ENCODE results near the gene TEX2. TPM values are rescaled to one million over a fixed set of nuclear protein-coding genes. Genes with fewer than 3 reads are reported as not detected.

Gene TEX2
- total RNA-seq, 1 experiment from 2014 or later: 10.8 TPM

DNA sequence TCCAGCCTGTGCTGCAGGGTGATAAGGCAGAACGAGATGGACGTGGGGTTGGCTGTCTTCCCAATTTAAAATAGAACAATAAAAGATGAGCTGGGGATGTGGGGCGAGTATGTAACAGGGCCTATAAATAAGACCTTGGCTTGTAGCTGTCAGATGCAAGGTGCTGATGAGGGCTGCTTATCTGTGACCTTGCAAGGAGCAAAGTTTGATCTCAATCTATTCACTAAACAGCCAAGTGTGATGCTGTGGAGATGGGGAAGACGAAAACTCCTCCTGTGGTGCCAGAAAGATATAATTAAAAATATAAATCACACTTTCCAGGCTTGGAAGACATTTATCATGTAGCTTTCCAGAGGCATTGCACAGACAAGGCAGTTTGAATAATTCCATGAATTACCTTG, 26.7 kb upstream of the TEX2 start (continued):
- TF ChIP-seq, protein P1, sequence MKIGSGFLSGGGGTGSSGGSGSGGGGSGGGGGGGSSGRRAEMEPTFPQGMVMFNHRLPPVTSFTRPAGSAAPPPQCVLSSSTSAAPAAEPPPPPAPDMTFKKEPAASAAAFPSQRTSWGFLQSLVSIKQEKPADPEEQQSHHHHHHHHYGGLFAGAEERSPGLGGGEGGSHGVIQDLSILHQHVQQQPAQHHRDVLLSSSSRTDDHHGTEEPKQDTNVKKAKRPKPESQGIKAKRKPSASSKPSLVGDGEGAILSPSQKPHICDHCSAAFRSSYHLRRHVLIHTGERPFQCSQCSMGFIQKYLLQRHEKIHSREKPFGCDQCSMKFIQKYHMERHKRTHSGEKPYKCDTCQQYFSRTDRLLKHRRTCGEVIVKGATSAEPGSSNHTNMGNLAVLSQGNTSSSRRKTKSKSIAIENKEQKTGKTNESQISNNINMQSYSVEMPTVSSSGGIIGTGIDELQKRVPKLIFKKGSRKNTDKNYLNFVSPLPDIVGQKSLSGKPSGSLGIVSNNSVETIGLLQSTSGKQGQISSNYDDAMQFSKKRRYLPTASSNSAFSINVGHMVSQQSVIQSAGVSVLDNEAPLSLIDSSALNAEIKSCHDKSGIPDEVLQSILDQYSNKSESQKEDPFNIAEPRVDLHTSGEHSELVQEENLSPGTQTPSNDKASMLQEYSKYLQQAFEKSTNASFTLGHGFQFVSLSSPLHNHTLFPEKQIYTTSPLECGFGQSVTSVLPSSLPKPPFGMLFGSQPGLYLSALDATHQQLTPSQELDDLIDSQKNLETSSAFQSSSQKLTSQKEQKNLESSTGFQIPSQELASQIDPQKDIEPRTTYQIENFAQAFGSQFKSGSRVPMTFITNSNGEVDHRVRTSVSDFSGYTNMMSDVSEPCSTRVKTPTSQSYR (CRISPR knock-in tag; IDR thresholded peaks at IDR 0.05): no peak
- TF ChIP-seq ZBTB21 (CRISPR knock-in tag; IDR thresholded peaks at IDR 0.05; ENCODE audit: borderline replicate concordance): no peak
- TF ChIP-seq JUN (CRISPR knock-in tag; IDR thresholded peaks at IDR 0.05): no peak

DNA sequence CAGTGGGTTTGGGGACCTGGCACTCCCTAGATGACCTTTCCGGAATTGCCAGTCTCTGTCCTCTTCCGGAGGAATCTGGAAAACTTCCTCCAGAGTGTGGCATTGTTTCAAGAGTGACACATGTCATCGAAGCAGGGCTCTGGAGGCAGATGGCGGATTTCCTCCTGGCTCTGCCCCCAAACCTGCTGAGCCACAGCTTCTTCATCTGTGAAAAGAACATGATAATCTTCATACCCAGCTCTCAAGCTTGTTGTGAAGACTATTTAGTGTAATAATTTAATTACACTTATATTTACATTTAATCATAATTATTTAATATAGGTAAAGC, 19.7 kb upstream of the TEX2 start:
- Mint-ChIP-seq H3K4me1 (no peaks in the 10 kb centered on the region; the same call in 1 of the 2 replicates), H3K4me3 (no peak overlapping the region), H3K27me3 (ENCODE audit: low read depth) (no peaks in the 10 kb centered on the region), H3K36me3 (no peaks in the 10 kb centered on the region), H3K9me3 (no peaks in the 10 kb centered on the region), H3K27ac (no peak overlapping the region)
- ATAC-seq (no peak), DNase-seq (ENCODE audit: low spot score) (no peak)
- ChIA-PET POLR2A (no interaction called here), CTCF (interaction anchor here (0.7 to 1.9 kb wide), 11 partner anchors 16 to 254 kb away, joined by 3 to 13 read pairs (median 4); no protein-coding TSS in a partner anchor)
- TF ChIP-seq JAZF1 (CRISPR knock-in tag; IDR thresholded peaks at IDR 0.05): no peak
- TF ChIP-seq, protein P2, sequence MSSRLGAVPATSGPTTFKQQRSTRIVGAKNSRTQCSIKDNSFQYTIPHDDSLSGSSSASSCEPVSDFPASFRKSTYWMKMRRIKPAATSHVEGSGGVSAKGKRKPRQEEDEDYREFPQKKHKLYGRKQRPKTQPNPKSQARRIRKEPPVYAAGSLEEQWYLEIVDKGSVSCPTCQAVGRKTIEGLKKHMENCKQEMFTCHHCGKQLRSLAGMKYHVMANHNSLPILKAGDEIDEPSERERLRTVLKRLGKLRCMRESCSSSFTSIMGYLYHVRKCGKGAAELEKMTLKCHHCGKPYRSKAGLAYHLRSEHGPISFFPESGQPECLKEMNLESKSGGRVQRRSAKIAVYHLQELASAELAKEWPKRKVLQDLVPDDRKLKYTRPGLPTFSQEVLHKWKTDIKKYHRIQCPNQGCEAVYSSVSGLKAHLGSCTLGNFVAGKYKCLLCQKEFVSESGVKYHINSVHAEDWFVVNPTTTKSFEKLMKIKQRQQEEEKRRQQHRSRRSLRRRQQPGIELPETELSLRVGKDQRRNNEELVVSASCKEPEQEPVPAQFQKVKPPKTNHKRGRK (CRISPR knock-in tag; IDR thresholded peaks at IDR 0.05; ENCODE audit: borderline replicate concordance): no peak
- TF ChIP-seq ZNF263 (CRISPR knock-in tag; IDR thresholded peaks at IDR 0.05; ENCODE audit: low read depth): no peak
- no peak for TF ChIP-seq TEAD1 (CRISPR knock-in tag; IDR thresholded peaks at IDR 0.05)
- TF ChIP-seq, protein P3, sequence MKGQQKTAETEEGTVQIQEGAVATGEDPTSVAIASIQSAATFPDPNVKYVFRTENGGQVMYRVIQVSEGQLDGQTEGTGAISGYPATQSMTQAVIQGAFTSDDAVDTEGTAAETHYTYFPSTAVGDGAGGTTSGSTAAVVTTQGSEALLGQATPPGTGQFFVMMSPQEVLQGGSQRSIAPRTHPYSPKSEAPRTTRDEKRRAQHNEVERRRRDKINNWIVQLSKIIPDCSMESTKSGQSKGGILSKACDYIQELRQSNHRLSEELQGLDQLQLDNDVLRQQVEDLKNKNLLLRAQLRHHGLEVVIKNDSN (CRISPR knock-in tag; IDR thresholded peaks at IDR 0.05): no peak
- TF ChIP-seq, protein P1 (CRISPR knock-in tag; IDR thresholded peaks at IDR 0.05): no peak
- TF ChIP-seq HMGA2 (CRISPR knock-in tag; IDR thresholded peaks at IDR 0.05): no peak
- TF ChIP-seq, protein P4, sequence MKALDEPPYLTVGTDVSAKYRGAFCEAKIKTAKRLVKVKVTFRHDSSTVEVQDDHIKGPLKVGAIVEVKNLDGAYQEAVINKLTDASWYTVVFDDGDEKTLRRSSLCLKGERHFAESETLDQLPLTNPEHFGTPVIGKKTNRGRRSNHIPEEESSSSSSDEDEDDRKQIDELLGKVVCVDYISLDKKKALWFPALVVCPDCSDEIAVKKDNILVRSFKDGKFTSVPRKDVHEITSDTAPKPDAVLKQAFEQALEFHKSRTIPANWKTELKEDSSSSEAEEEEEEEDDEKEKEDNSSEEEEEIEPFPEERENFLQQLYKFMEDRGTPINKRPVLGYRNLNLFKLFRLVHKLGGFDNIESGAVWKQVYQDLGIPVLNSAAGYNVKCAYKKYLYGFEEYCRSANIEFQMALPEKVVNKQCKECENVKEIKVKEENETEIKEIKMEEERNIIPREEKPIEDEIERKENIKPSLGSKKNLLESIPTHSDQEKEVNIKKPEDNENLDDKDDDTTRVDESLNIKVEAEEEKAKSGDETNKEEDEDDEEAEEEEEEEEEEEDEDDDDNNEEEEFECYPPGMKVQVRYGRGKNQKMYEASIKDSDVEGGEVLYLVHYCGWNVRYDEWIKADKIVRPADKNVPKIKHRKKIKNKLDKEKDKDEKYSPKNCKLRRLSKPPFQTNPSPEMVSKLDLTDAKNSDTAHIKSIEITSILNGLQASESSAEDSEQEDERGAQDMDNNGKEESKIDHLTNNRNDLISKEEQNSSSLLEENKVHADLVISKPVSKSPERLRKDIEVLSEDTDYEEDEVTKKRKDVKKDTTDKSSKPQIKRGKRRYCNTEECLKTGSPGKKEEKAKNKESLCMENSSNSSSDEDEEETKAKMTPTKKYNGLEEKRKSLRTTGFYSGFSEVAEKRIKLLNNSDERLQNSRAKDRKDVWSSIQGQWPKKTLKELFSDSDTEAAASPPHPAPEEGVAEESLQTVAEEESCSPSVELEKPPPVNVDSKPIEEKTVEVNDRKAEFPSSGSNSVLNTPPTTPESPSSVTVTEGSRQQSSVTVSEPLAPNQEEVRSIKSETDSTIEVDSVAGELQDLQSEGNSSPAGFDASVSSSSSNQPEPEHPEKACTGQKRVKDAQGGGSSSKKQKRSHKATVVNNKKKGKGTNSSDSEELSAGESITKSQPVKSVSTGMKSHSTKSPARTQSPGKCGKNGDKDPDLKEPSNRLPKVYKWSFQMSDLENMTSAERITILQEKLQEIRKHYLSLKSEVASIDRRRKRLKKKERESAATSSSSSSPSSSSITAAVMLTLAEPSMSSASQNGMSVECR (CRISPR knock-in tag; IDR thresholded peaks at IDR 0.05; ENCODE audit: borderline replicate concordance): no peak
- no peak for TF ChIP-seq ZNF317 (CRISPR knock-in tag; IDR thresholded peaks at IDR 0.05; ENCODE audit: borderline replicate concordance, low read depth)
- no peak for TF ChIP-seq ETV6 (CRISPR knock-in tag; IDR thresholded peaks at IDR 0.05)
- TF ChIP-seq, protein P5, sequence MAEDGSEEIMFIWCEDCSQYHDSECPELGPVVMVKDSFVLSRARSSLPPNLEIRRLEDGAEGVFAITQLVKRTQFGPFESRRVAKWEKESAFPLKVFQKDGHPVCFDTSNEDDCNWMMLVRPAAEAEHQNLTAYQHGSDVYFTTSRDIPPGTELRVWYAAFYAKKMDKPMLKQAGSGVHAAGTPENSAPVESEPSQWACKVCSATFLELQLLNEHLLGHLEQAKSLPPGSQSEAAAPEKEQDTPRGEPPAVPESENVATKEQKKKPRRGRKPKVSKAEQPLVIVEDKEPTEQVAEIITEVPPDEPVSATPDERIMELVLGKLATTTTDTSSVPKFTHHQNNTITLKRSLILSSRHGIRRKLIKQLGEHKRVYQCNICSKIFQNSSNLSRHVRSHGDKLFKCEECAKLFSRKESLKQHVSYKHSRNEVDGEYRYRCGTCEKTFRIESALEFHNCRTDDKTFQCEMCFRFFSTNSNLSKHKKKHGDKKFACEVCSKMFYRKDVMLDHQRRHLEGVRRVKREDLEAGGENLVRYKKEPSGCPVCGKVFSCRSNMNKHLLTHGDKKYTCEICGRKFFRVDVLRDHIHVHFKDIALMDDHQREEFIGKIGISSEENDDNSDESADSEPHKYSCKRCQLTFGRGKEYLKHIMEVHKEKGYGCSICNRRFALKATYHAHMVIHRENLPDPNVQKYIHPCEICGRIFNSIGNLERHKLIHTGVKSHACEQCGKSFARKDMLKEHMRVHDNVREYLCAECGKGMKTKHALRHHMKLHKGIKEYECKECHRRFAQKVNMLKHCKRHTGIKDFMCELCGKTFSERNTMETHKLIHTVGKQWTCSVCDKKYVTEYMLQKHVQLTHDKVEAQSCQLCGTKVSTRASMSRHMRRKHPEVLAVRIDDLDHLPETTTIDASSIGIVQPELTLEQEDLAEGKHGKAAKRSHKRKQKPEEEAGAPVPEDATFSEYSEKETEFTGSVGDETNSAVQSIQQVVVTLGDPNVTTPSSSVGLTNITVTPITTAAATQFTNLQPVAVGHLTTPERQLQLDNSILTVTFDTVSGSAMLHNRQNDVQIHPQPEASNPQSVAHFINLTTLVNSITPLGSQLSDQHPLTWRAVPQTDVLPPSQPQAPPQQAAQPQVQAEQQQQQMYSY (CRISPR knock-in tag; IDR thresholded peaks at IDR 0.05): no peak
- no peak for TF ChIP-seq MXD4 (CRISPR knock-in tag; IDR thresholded peaks at IDR 0.05; ENCODE audit: borderline replicate concordance)
- TF ChIP-seq ZNF396 (CRISPR knock-in tag; IDR thresholded peaks at IDR 0.05; ENCODE audit: borderline replicate concordance): no peak
- no peak for TF ChIP-seq RELA (CRISPR knock-in tag; IDR thresholded peaks at IDR 0.05; ENCODE audit: borderline replicate concordance)
- TF ChIP-seq JUN (CRISPR knock-in tag; IDR thresholded peaks at IDR 0.05): no peak
- TF ChIP-seq SMAD4 (CRISPR knock-in tag; IDR thresholded peaks at IDR 0.05): no peak

All from WTC11 (cell line).